ENCODE results near the gene PLA2G2C. TPM values are rescaled to one million over a fixed set of nuclear protein-coding genes. Genes with fewer than 3 reads are reported as not detected.

PLA2G2C gene, protein sequence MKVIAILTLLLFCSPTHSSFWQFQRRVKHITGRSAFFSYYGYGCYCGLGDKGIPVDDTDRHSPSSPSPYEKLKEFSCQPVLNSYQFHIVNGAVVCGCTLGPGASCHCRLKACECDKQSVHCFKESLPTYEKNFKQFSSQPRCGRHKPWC
- total RNA-seq: not detected in 2 replicates

GRCh38 chr1:20185834-20186782 is at the start of gene PLA2G2C, which contains the start of gene UBXN10:
TSS of gene PLA2G2C (minus strand) at chr1:20186518. CDS start at chr1:20177363, 9,155 bp downstream.
TSS of gene UBXN10 (plus strand) at chr1:20186096. CDS start at chr1:20190562, 4,466 bp downstream.

DNA sequence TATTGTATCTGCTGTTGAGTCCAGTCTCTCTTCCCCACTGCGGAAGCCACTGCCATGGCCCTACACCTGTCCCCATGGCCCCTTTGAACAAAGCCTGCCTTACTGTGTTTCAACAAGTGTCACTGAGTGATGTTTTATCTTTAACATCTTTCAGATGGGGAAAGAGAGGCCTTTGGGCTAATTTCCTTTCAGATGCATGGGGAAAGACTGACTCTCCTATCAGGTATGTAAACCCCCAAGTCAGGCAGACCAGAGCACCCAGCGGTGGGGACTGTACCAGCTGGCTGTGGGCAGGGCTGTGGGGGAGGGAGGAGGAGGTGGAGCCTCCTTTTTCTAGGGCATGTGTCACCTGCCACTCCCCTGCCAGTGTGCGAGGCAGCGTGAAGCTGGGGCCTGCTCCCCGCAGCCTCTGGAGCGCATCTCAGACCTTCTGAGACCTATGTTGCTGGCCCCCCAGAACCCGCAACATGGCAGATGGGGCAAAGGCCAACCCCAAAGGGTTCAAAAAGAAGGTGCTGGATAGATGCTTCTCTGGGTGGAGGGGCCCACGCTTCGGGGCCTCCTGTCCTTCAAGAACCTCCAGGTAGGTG is 47.3 kb downstream of the PLA2G2C start, which contains the start of gene PLA2G2F:
Gene PLA2G2F (plus strand): TSS at position 363 of the 590 bp plus-strand sequence. CDS start 105 bp downstream, at position 468.

DNA sequence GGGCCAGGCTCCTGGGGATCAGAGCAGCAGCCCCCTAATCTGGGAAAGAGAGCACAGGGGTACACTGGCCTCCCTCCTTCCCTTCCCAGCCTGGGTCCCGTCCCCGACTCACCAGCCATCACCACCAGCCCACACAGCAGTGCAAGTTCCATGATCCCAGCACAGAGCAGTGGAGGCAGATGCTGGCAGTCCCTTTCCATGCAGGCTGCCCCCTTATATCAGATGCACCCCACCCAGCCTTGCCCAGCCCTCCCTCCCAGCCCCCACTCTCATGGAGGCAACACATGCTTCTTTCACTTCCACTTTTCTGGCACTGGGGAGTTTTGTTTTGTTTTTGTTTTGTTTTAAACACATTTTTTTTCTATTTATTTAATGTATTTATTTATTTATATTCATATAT is 67.0 kb downstream of the PLA2G2C start, which contains the start of gene PLA2G2D:
Gene PLA2G2D (minus strand): TSS at position 190 of the 400 bp plus-strand sequence. CDS start 38 bp downstream, at position 152.

Other genes starting within 250 kb of the PLA2G2C start
- gene PLA2G2A, start 206.9 kb downstream of the PLA2G2C start, total RNA-seq: not detected in 2 replicates
- 0.16 and 1.0 TPM in 2 replicates for gene PLA2G5, start 116.3 kb downstream of the PLA2G2C start, total RNA-seq
- not detected in 2 replicates for gene PLA2G2D, start 67.0 kb downstream of the PLA2G2C start, total RNA-seq
- gene PLA2G2F, start 47.2 kb downstream of the PLA2G2C start, total RNA-seq: not detected in 2 replicates
- not detected in 2 replicates for gene UBXN10, start 422 bp downstream of the PLA2G2C start, total RNA-seq
- gene VWA5B1, start 104.4 kb upstream of the PLA2G2C start, total RNA-seq: not detected in 2 replicates